Heart right ventricle (tissue), 16 donors: ENCODE measurements around the gene SREBF2. TPM values are rescaled to one million over a fixed set of nuclear protein-coding genes. Genes with fewer than 3 reads are reported as not detected.

ENCODE experiments used
- ATAC-seq, 8 donors: fragments of 200-7000 bp; cut with Tn5 transposase; one replicate each; pipeline ENCODE4 v1.9.1; 2020; ENCODE audit warnings: mild to moderate bottlenecking in 8 of 8, moderate library complexity in 8 of 8, moderate number of reproducible peaks in 1 of 8
- DNase-seq, 2 donors: peaks; one replicate each; pipeline ENCODE4 v3.0.0-alpha.2; 2020
- H3K27ac ChIP-seq, 10 donors: fragments of 200-600 bp; sonication (generic) in 2 of 10; one replicate each; pipeline versions ENCODE4 v1.5.0 to v1.8.0; 2020 to 2022; ENCODE audit warnings: mild to moderate bottlenecking in 3 of 10
- H3K27me3 ChIP-seq, 7 donors: fragments of 200-600 bp; one replicate each; pipeline ENCODE4 v1.8.0; 2021 to 2022; ENCODE audit warnings: mild to moderate bottlenecking in 2 of 7
- H3K36me3 ChIP-seq, 9 donors: fragments of 200-600 bp; sonication (generic) in 1 of 9; one replicate each; pipeline versions ENCODE4 v1.5.0 to v1.8.0; 2020 to 2022; ENCODE audit warnings: mild to moderate bottlenecking in 2 of 9
- H3K4me1 ChIP-seq, 9 donors: fragments of 200-600 bp; sonication (generic) in 1 of 9; one replicate each; pipeline versions ENCODE4 v1.5.0 to v1.8.0; 2020 to 2022; ENCODE audit warnings: mild to moderate bottlenecking in 4 of 9
- H3K4me3 ChIP-seq, 10 donors: fragments of 200-600 bp; sonication (generic) in 2 of 10; one replicate each; pipeline versions ENCODE4 v1.5.0 to v1.8.0; 2020 to 2022; ENCODE audit warnings: mild to moderate bottlenecking in 7 of 10, moderate library complexity in 2 of 10
- H3K9me3 ChIP-seq, 11 donors: fragments of 200-600 bp in 10 of 11; sonication (generic) in 2 of 11; one replicate each; pipeline versions ENCODE4 v1.5.0 to v1.8.0; 2013 to 2022; ENCODE audit warnings: mild to moderate bottlenecking in 2 of 11, control low read depth in 1 of 11, moderate library complexity in 1 of 11
- CTCF ChIP-seq, 9 donors: fragments of 200-600 bp; sonication (generic) in 2 of 9; IDR thresholded peaks; one replicate each; pipeline versions ENCODE4 v1.5.0 to v1.8.0; 2021 to 2022; ENCODE audit warnings: antibody characterized with exemption in 9 of 9, mild to moderate bottlenecking in 5 of 9, moderate library complexity in 1 of 9
- WGBS, 2 donors: extraction: QIAGEN DNeasy Blood & Tissue Kit; methylation state at CpG; one replicate each; pipeline ENCODE4 v1.1.7; 2013; ENCODE audit warnings: inconsistent platforms in 1 of 2; 5-methylcytosine and 5-hydroxymethylcytosine counted together
- intact Hi-C, 10 donors: fragments of 100-400 bp; cut with DNase I; formaldehyde crosslinking; loops; one replicate each; pipeline versions ENCODE4 v1.11.1 to v1.14.2; 2022
- polyA plus RNA-seq, 2 donors: library from polyadenylated mRNA; stranded (reverse); fragments of 200-250 nt; gene quantifications; one replicate each; pipeline ENCODE4 v1.2.3, GENCODE V29; 2013
- total RNA-seq, 10 donors: library from RNA; stranded (reverse); fragmentation: NEBNext Ultra II Directional in 3 of 10; extraction: Animal tissue kit (Norgen Biotek cat#: 25700) in 3 of 10; gene quantifications; one replicate each; pipeline versions ENCODE4 v1.2.1 to v1.2.4, GENCODE V29; 2021 to 2023
- donor health status: Arrhythmogenic right ventricular cardiomyopathy.
- donor health status: ischemic (EF 13 %, LVEDD 7.1; RV severe dilation, severe dysfunction).
- donor health status: healthy with polysubstance abuse.
- donor health status: DM: no; HTN: yes; CAD: no.
- donor health status: DM: no; HTN: no; CAD: no.
- donor health status: ischemic (EF 25% LVEDD 6.9; RV normal size, moderate dysfunction).
- donor health status: ischemic (EF 25% LVEDD 5.7; RV mildly dilated, moderate dysfunction).
- donor health status: healthy.
- donor health status: DM: yes; HTN: yes; CAD: no.
- donor health status: Ischemic cardiomyopathy.
- donor health status: ischemic (EF 35%, LVEDD 5.7; RV mildly dilated, moderate dysfunction).
- donor health status: nonischemic (EF 11% LVEDD 7.7; RV severe dilation, severe dysfunction).
- donor health status: DM: yes; HTN: yes; CAD: no.
- donor health status: PGD.
- donor health status: ischemic (EF 29% LVEDD 5.4; RV normal size, mild dysfunction).
- donor health status: nonischemic (EF 23%, LVEDD 6.1; RV moderate dilation, normal function).

The SREBF2 gene
- total and polyA plus RNA-seq, 12 donors: 37.5 to 94.3 (median 71.3) TPM

GRCh38 chr22:41925783-41926460 is 93.0 kb downstream of the SREBF2 start:
- Histone ChIP-seq H3K27me3 (peaks cover 7 to 36% (median 19%) of the 10 kb centered on the region in 7 donors), H3K9me3 (no peaks in the 10 kb centered on the region), H3K27ac (peak overlapping the region in 1 of 10 donors; percentile 44), H3K4me3 (peak overlapping the region in 9 of 10 donors; percentile 17 to 52 (median 40)), H3K4me1 (peaks cover 0 to 10% (median 4%) of the 10 kb centered on the region in 9 donors), H3K36me3 (no peaks in the 10 kb centered on the region)
- intact Hi-C loops: no loop called here
- ATAC-seq: peak; percentile 46 to 76 (median 52)
- peak; percentile 50 to 75 for DNase-seq
- peak; percentile 29 to 71 (median 65) for TF ChIP-seq CTCF (IDR thresholded peaks at IDR 0.05)
- 6 to 10% methylated on average over 33 to 44 of the region's 48 CpGs for WGBS, 2 donors

GRCh38 chr22:41927813-41928212 is 94.9 kb downstream of the SREBF2 start:
- WGBS, 2 donors: 72 to 80% methylated on average over 6 of the region's 6 CpGs
- intact Hi-C loops: no loop called here
- no peak for ATAC-seq

GRCh38 chr22:41928593-41929417 is 95.9 kb downstream of the SREBF2 start:
- Histone ChIP-seq H3K27ac (no peak overlapping the region), H3K9me3 (no peaks in the 10 kb centered on the region), H3K4me3 (no peak overlapping the region), H3K27me3 (peaks cover 7 to 36% (median 19%) of the 10 kb centered on the region in 7 donors), H3K4me1 (peaks cover 0 to 10% (median 4%) of the 10 kb centered on the region in 9 donors), H3K36me3 (no peaks in the 10 kb centered on the region)
- intact Hi-C loops: no loop called here
- 76 to 87% methylated on average over 14 of the region's 14 CpGs for WGBS, 2 donors
- no peak for TF ChIP-seq CTCF (IDR thresholded peaks at IDR 0.05)
- DNase-seq (no peak), ATAC-seq (peak in 1 of 8 donors; percentile 3)

More at GRCh38 chr22:41927813-41928212, 94.9 kb downstream of the SREBF2 start:
- H3K27ac ChIP-seq: no peak overlapping the region
- no peak for DNase-seq
- no peaks in the 10 kb centered on the region for H3K9me3 ChIP-seq
- H3K27me3 ChIP-seq: peaks cover 7 to 36% (median 19%) of the 10 kb centered on the region in 7 donors
- peaks cover 0 to 10% (median 4%) of the 10 kb centered on the region in 9 donors for H3K4me1 ChIP-seq
- TF ChIP-seq CTCF (IDR thresholded peaks at IDR 0.05): no peak
- H3K4me3 ChIP-seq: no peak overlapping the region
- no peaks in the 10 kb centered on the region for H3K36me3 ChIP-seq

GRCh38 chr22:41929418-41929810 is 96.5 kb downstream of the SREBF2 start:
- no peak for DNase-seq
- H3K4me3 ChIP-seq: no peak overlapping the region
- peaks cover 0 to 10% (median 4%) of the 10 kb centered on the region in 9 donors for H3K4me1 ChIP-seq
- TF ChIP-seq CTCF (IDR thresholded peaks at IDR 0.05): no peak
- H3K27me3 ChIP-seq: peaks cover 7 to 34% (median 19%) of the 10 kb centered on the region in 7 donors
- H3K9me3 ChIP-seq: no peaks in the 10 kb centered on the region
- no peaks in the 10 kb centered on the region for H3K36me3 ChIP-seq
- no peak for ATAC-seq
- intact Hi-C loops: no loop called here
- no peak overlapping the region for H3K27ac ChIP-seq
- 79 to 82% methylated on average over 8 of the region's 8 CpGs for WGBS, 2 donors
